H1 (cell line): ENCODE measurements around the gene MSI2. TPM values are rescaled to one million over a fixed set of nuclear protein-coding genes. Genes with fewer than 3 reads are reported as not detected.

Experiments
- CBX5 ChIP-seq: fragments of 300-800, 300-1000 bp; sonication (generic); IDR thresholded peaks from 2 replicates; pipeline ENCODE4 v1.7.1; 2016; ENCODE audit warnings: antibody characterized with exemption, low read length, low read depth
- CTCF ChIP-seq, 3 experiments: IDR thresholded peaks; 1 replicate in 2 of 3; 2 replicates in 1 of 3; pipeline versions ENCODE4 v1.5.1 to v1.6.1; 2011; ENCODE audit warnings: low read length in 3 of 3, mild to moderate bottlenecking in 3 of 3, inconsistent platforms in 2 of 3, low read depth in 1 of 3, moderate library complexity in 1 of 3; ENCODE audit not compliant: insufficient read depth in 1 of 3; ENCODE audit errors: control extremely low read depth in 1 of 3
- EP300 ChIP-seq, 2 experiments: IDR thresholded peaks; 1 replicate in 1 of 2; 2 replicates in 1 of 2; pipeline ENCODE4 v1.6.1; 2011 to 2012; ENCODE audit warnings: low read depth in 2 of 2, low read length in 2 of 2, mild to moderate bottlenecking in 2 of 2, borderline replicate concordance in 1 of 2, inconsistent platforms in 1 of 2, moderate library complexity in 1 of 2
- EZH2 ChIP-seq: fragments of 200-600 bp; sonication (generic); IDR thresholded peaks from 2 replicates; pipeline ENCODE4 v1.7.1; 2012; ENCODE audit warnings: low read depth, mild to moderate bottlenecking, moderate library complexity, low read length, inconsistent platforms; ENCODE audit not compliant: severe bottlenecking
- FOSL1 ChIP-seq: IDR thresholded peaks from 2 replicates; pipeline ENCODE4 v1.6.1; 2011; ENCODE audit warnings: mild to moderate bottlenecking, low read depth, low read length, moderate library complexity; ENCODE audit not compliant: insufficient read depth
- HDAC2 ChIP-seq, 2 experiments: fragments of 300-600 bp in 1 of 2; sonication (generic) in 1 of 2; IDR thresholded peaks; 2 replicates each; pipeline ENCODE4 v1.6.1; 2011 to 2012; ENCODE audit warnings: low read depth in 2 of 2, low read length in 2 of 2, mild to moderate bottlenecking in 2 of 2, moderate library complexity in 2 of 2, borderline replicate concordance in 1 of 2, inconsistent platforms in 1 of 2
- JUN ChIP-seq: IDR thresholded peaks from 2 replicates; pipeline ENCODE4 v1.6.1; 2011; ENCODE audit warnings: low read depth, mild to moderate bottlenecking, improper control_type of control experiment, low read length
- KDM4A ChIP-seq: IDR thresholded peaks from one replicate; pipeline ENCODE4 v1.7.1; 2012; ENCODE audit warnings: low read depth, mild to moderate bottlenecking, moderate library complexity, low read length, inconsistent platforms; ENCODE audit not compliant: severe bottlenecking
- NRF1 ChIP-seq: IDR thresholded peaks from 2 replicates; pipeline ENCODE4 v1.6.1; 2011; ENCODE audit warnings: mild to moderate bottlenecking, low read depth, low read length, improper control_type of control experiment
- POU5F1 ChIP-seq: IDR thresholded peaks from 2 replicates; pipeline ENCODE4 v1.6.1; 2011; ENCODE audit warnings: low read depth, mild to moderate bottlenecking, low read length, moderate library complexity
- RAD21 ChIP-seq, 2 experiments: IDR thresholded peaks in 1 of 2; conservative IDR thresholded peaks in 1 of 2; 2 replicates each; pipeline ENCODE4 v1.6.1; 2011; ENCODE audit warnings: low read depth in 2 of 2, low read length in 2 of 2, improper control_type of control experiment in 1 of 2, inconsistent platforms in 1 of 2, mild to moderate bottlenecking in 1 of 2, moderate library complexity in 1 of 2
- RNF2 ChIP-seq: fragments of 200-900, 300-1000 bp; sonication (generic); IDR thresholded peaks from 2 replicates; pipeline ENCODE4 v1.7.1; 2016; ENCODE audit warnings: borderline replicate concordance, low read depth, mild to moderate bottlenecking, antibody characterized with exemption, low read length; ENCODE audit not compliant: poor library complexity, severe bottlenecking; ENCODE audit errors: missing control alignments
- SAP30 ChIP-seq: fragments of 300-600 bp; sonication (generic); IDR thresholded peaks from 2 replicates; pipeline ENCODE4 v1.7.1; 2012; ENCODE audit warnings: low read length, moderate library complexity, mild to moderate bottlenecking, inconsistent platforms; ENCODE audit not compliant: insufficient read depth, insufficient replicate concordance
- SIRT6 ChIP-seq: IDR thresholded peaks from one replicate; pipeline ENCODE4 v1.7.1; 2012; ENCODE audit warnings: low read length, inconsistent platforms
- SP1 ChIP-seq: IDR thresholded peaks from 2 replicates; pipeline ENCODE4 v1.6.1; 2011; ENCODE audit warnings: low read depth, low read length
- SRF ChIP-seq: IDR thresholded peaks from 2 replicates; pipeline ENCODE4 v1.6.1; 2011; ENCODE audit warnings: mild to moderate bottlenecking, low read depth, low read length, moderate library complexity
- YY1 ChIP-seq: IDR thresholded peaks from 2 replicates; pipeline ENCODE4 v1.6.1; 2011; ENCODE audit warnings: low read depth, mild to moderate bottlenecking, low read length
- polyA plus RNA-seq, 7 experiments: library from polyadenylated mRNA; depleted of rRNA in 3 of 7; stranded (reverse) in 5 of 7; unstranded in 2 of 7; fragments of >200 nt in 5 of 7; fragments of 200-250 nt in 2 of 7; gene quantifications; 1 replicate in 5 of 7; 2 replicates in 1 of 7; 4 replicates in 1 of 7; pipeline versions ENCODE4 v1.2.1 to v1.2.3, GENCODE V29; 2011 to 2013; ENCODE audit warnings: missing spikeins in 2 of 7, mixed read lengths in 2 of 7
- total RNA-seq: library from RNA; stranded (reverse); fragmentation: NEBNext Ultra II Directional; extraction: Animal tissue kit (Norgen Biotek cat#: 25700); gene quantifications from 2 replicates; pipeline ENCODE4 v1.2.1, GENCODE V29; 2021

The MSI2 gene
- total and polyA plus RNA-seq, 2 of the 8 experiments (the other 6 are each of a cell fraction or from before 2014, with no cell fraction given): 36.7 to 80.6 TPM

- TF ChIP-seq SRF (no peak), SP1 (no peak), FOSL1 (no peak), SIRT6 (no peak), POU5F1 (0 out of 2 replicates have a peak, but pooled peaks have one; percentile 5), JUN (no peak), EP300 (IDR thresholded peaks at IDR 0.05; ENCODE audit: borderline replicate concordance in 1 of 2, low read depth in 2 of 2, low read length in 2 of 2) (no peak), KDM4A (no peak), RNF2 (no peak), CBX5 (no peak), NRF1 (no peak), HDAC2 (IDR thresholded peaks at IDR 0.05; ENCODE audit: borderline replicate concordance in 1 of 2, low read depth in 2 of 2, low read length in 2 of 2) (no peak), CTCF (IDR thresholded peaks at IDR 0.05; ENCODE audit: control extremely low read depth in 1 of 3, insufficient read depth in 1 of 3, low read depth in 1 of 3, low read length in 3 of 3) (peak; percentile 69 to 85 (median 83)), EZH2 (no peak), RAD21 (IDR thresholded peaks at IDR 0.05 in 1 of 2, conservative IDR thresholded peaks at IDR 0.05 in 1 of 2; ENCODE audit: low read depth in 2 of 2, low read length in 2 of 2) (peak; percentile 82 to 85), SAP30 (no peak), YY1 (no peak)
Observed at GRCh38 chr17:57597531-57598453, 341.5 kb downstream of the MSI2 start (continued).
